Astrocyte of the cerebellum (primary cell): ENCODE measurements around the gene PLPP1.

ENCODE experiments used
- DNase-seq: peaks from one replicate; pipeline ENCODE4 v3.0.0-alpha.2; 2011; ENCODE audit warnings: low read depth
- H3K4me3 ChIP-seq: 2 replicates; pipeline ENCODE4 v1.5.1; 2011; ENCODE audit warnings: mild to moderate bottlenecking, low read depth, low read length, moderate library complexity
- CTCF ChIP-seq: IDR thresholded peaks from 2 replicates; pipeline ENCODE4 v1.5.1; 2012; ENCODE audit warnings: low read length, low read depth, moderate library complexity, mild to moderate bottlenecking; ENCODE audit errors: missing control alignments
- in situ Hi-C: cut with HindIII; loops from 2 replicates; pipeline ENCODE4 v1.10.0; 2017; ENCODE audit warnings: low sequenced_read_pairs

The PLPP1 gene

GRCh38 chr5:55467862-55468551 lies 66.8 kb downstream of the PLPP1 start:
- TF ChIP-seq CTCF = no peak
- DNase-seq = no peak
- no peak overlapping the region for H3K4me3 ChIP-seq
- in situ Hi-C loops = no loop called here

GRCh38 chr5:55463613-55464012 lies 71.2 kb downstream of the PLPP1 start:
- H3K4me3 ChIP-seq = no peak overlapping the region
- in situ Hi-C loops = no loop called here
- TF ChIP-seq CTCF = no peak
- DNase-seq = no peak

GRCh38 chr5:55459572-55459971 lies 75.2 kb downstream of the PLPP1 start:
- in situ Hi-C loops = no loop called here
- no peak overlapping the region for H3K4me3 ChIP-seq
- DNase-seq = no peak
- no peak for TF ChIP-seq CTCF

- in situ Hi-C loops = no loop called here
- peak; percentile 8 for DNase-seq
- no peak overlapping the region for H3K4me3 ChIP-seq
- TF ChIP-seq CTCF = no peak
Measured at GRCh38 chr5:55456216-55456895, 78.4 kb downstream of the PLPP1 start.

- no peak overlapping the region for H3K4me3 ChIP-seq
- no peak for DNase-seq
- in situ Hi-C loops = no loop called here
- no peak for TF ChIP-seq CTCF
Measured at GRCh38 chr5:55454282-55454681, 80.5 kb downstream of the PLPP1 start.

- TF ChIP-seq CTCF = no peak
- in situ Hi-C loops = no loop called here
- H3K4me3 ChIP-seq = no peak overlapping the region
- no peak for DNase-seq
Measured at GRCh38 chr5:55453211-55453610, 81.6 kb downstream of the PLPP1 start.
